ENCODE data around the gene ATOH7. TPM values are rescaled to one million over a fixed set of nuclear protein-coding genes. Genes with fewer than 3 reads are reported as not detected.

The ATOH7 gene
- not detected in 2 replicates for total RNA-seq

DNA sequence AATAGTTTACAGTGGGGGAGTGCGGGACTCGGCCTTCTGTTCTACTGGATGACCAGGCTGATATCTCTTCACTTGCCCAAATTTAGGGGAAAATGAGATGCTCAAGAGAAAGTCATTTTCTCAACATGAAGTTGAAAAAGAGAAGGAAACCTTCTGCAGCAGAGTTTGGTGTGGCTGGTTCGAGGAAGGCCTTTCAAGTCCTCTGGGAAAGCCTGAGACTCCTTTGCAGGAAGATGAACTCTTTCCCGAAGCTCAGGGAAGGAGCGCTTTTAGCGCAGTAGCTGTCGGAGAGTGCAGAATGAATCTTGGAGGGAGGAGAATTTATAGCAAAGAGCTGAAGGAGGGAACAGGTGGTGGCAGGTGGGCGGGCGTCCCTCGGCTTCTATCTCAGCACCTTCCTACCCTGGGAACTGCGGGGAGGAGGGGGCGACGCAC, at the start of gene ATOH7:
ATOH7 (minus strand) TSS at position 297 of the 435 bp plus-strand sequence. CDS start 436 bp downstream, outside the sequence.

Other genes starting within 250 kb of the ATOH7 start
- 39.2 and 68.2 TPM in 2 replicates for gene HERC4, start 156.8 kb downstream of the ATOH7 start, total RNA-seq
- under 0.01 and 0.09 TPM in 2 replicates for gene MYPN, start 122.6 kb downstream of the ATOH7 start, total RNA-seq
- gene HNRNPH3, start 100.0 kb upstream of the ATOH7 start, total RNA-seq, result 28.5 and 35.9 TPM in 2 replicates
- 1.6 and 2.9 TPM in 2 replicates for gene PBLD, start 100.8 kb upstream of the ATOH7 start, total RNA-seq
- 16.6 and 22.6 TPM in 2 replicates for gene RUFY2, start 175.2 kb upstream of the ATOH7 start, total RNA-seq
- 5.3 and 9.6 TPM in 2 replicates for gene DNA2, start 239.9 kb upstream of the ATOH7 start, total RNA-seq